SH-SY5Y (cell line): ENCODE measurements around the gene AKT3.

ENCODE experiments used
- GATA2 ChIP-seq: IDR thresholded peaks from 2 replicates; pipeline ENCODE4 v1.6.1; 2011; ENCODE audit warnings: mild to moderate bottlenecking, low read depth, low read length
- GATA3 ChIP-seq: IDR thresholded peaks from 2 replicates; pipeline ENCODE4 v1.6.1; 2011; ENCODE audit warnings: low read depth, mild to moderate bottlenecking, low read length, moderate library complexity

DNA sequence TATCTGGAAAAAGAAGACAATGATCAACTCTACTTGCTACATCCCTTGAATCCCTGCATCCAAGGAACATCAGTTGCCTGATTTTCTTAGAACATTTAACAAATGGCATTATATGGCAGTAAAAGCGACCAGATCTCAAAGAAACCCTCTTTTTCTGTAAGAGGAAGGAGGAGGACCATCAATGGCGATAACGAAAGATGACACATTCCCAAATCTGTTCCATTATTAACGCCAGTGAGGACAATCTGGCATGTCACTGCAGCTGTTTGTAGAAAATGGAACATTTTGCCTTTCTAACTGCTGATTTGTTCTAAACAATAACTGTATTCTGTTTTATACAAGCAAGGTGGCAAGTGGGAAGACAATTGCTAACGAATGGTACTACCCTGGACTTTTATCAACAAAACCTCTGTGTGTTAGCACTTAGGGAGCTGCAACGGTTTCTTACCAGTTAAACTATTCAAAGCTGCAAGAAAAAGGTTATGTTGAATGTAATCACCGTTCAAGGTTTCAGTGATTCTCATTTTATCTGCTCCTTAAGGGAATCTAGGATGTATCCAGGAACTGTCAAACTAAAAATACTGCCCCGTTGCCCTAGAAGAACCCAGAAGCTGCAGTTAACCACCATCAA, 342.3 kb downstream of the AKT3 start:
- TF ChIP-seq GATA2 (no peak), GATA3 (no peak)
